GM19025 (cell line): ENCODE measurements around the gene DYNC2I2.
"Not testable (repeated sequence)": the region's sequence is repeated elsewhere in the genome, so short reads cannot be mapped to it uniquely, and the experiment has no call there.

Experiments
- ATAC-seq: cut with Tn5 transposase; IDR thresholded peaks from one replicate; pipeline ENCODE4 v1.9.1; 2021; ENCODE audit warnings: mild to moderate bottlenecking, low read depth, moderate library complexity; ENCODE audit not compliant: unreplicated experiment

DYNC2I2 gene

GRCh38 chr9:128656416-128657343, at the start of gene DYNC2I2:
TSS of gene DYNC2I2 (minus strand) at chr9:128656847. CDS start at chr9:128656726, 121 bp downstream.
- peak; percentile 70 for ATAC-seq

- no peak for ATAC-seq
Measured at GRCh38 chr9:128706045-128706444, 49.4 kb upstream of the DYNC2I2 start.

- no peak for ATAC-seq
Measured at GRCh38 chr9:128705051-128705965, 48.7 kb upstream of the DYNC2I2 start.

- no peak for ATAC-seq
Measured at GRCh38 chr9:128704356-128704670, 47.7 kb upstream of the DYNC2I2 start.

- ATAC-seq, result no peak
Measured at GRCh38 chr9:128703616-128704355, 47.1 kb upstream of the DYNC2I2 start.

- ATAC-seq, result no peak
Measured at GRCh38 chr9:128702949-128703615, 46.4 kb upstream of the DYNC2I2 start.

GRCh38 chr9:128702445-128702948, 45.9 kb upstream of the DYNC2I2 start, which contains the start of gene PKN3:
TSS of gene PKN3 (plus strand) at chr9:128702503. CDS start at chr9:128702916, 413 bp downstream.
- ATAC-seq, result peak; percentile 60

GRCh38 chr9:128701227-128701854, 44.7 kb upstream of the DYNC2I2 start:
- ATAC-seq, result no peak

GRCh38 chr9:128699096-128699795, 42.6 kb upstream of the DYNC2I2 start:
- ATAC-seq, result not testable (repeated sequence)

- no peak for ATAC-seq
Measured at GRCh38 chr9:128696923-128697707, 40.5 kb upstream of the DYNC2I2 start.

- no peak for ATAC-seq
Measured at GRCh38 chr9:128694344-128694743, 37.7 kb upstream of the DYNC2I2 start.

GRCh38 chr9:128693738-128694137, 37.1 kb upstream of the DYNC2I2 start:
- not testable (repeated sequence) for ATAC-seq

- no peak for ATAC-seq
Measured at GRCh38 chr9:128690684-128691034, 34.0 kb upstream of the DYNC2I2 start.

- ATAC-seq, result no peak
Measured at GRCh38 chr9:128689820-128690683, 33.4 kb upstream of the DYNC2I2 start.

- peak; percentile 29 for ATAC-seq
Measured at GRCh38 chr9:128689293-128689774, 32.7 kb upstream of the DYNC2I2 start.

- ATAC-seq, result peak; percentile 71
Measured at GRCh38 chr9:128688501-128689292, 32.0 kb upstream of the DYNC2I2 start, which contains the start of gene SET. TSS of gene SET (plus strand) at chr9:128689222. CDS start at chr9:128689583, 361 bp downstream.
